Testis (tissue), 2 donors: ENCODE data around the gene TRUB2.

Experiments
- CTCF ChIP-seq, 3 experiments: fragments of 450-650 bp in 2 of 3; fragments of 200-600 bp in 1 of 3; sonication (generic) in 1 of 3; IDR thresholded peaks; one replicate each; pipeline ENCODE4 v1.5.1; 2016 to 2019; ENCODE audit warnings: antibody characterized with exemption in 3 of 3, mild to moderate bottlenecking in 2 of 3, moderate library complexity in 1 of 3
- POLR2A ChIP-seq: fragments of 450-650 bp; IDR thresholded peaks from one replicate; pipeline ENCODE4 v1.6.1; 2017; ENCODE audit warnings: antibody characterized with exemption, mild to moderate bottlenecking, moderate library complexity

- TF ChIP-seq CTCF (IDR thresholded peaks at IDR 0.05) (no peak), POLR2A (no peak)
These were observed 1.5 kb upstream of the TRUB2 start for GRCh38 chr9:128323791-128324190.
